H1 (cell line): ENCODE results near the gene LBR. TPM values are rescaled to one million over a fixed set of nuclear protein-coding genes. Genes with fewer than 3 reads are reported as not detected.

Experiments
- ATF3 ChIP-seq: IDR thresholded peaks from 2 replicates; pipeline ENCODE4 v1.6.1; 2011; ENCODE audit warnings: low read depth, mild to moderate bottlenecking, low read length; ENCODE audit not compliant: insufficient read depth
- CEBPB ChIP-seq: IDR thresholded peaks from 2 replicates; pipeline ENCODE4 v1.6.1; 2012; ENCODE audit warnings: low read depth, low read length
- CHD7 ChIP-seq: fragments of 300-600 bp; sonication (generic); IDR thresholded peaks from 2 replicates; pipeline ENCODE4 v1.7.1; 2012; ENCODE audit warnings: low read length, moderate library complexity, mild to moderate bottlenecking, inconsistent platforms; ENCODE audit not compliant: insufficient replicate concordance
- CTCF ChIP-seq, 3 experiments: IDR thresholded peaks; 1 replicate in 2 of 3; 2 replicates in 1 of 3; pipeline versions ENCODE4 v1.5.1 to v1.6.1; 2011; ENCODE audit warnings: low read length in 3 of 3, mild to moderate bottlenecking in 3 of 3, inconsistent platforms in 2 of 3, low read depth in 1 of 3, moderate library complexity in 1 of 3; ENCODE audit not compliant: insufficient read depth in 1 of 3; ENCODE audit errors: control extremely low read depth in 1 of 3
- EGR1 ChIP-seq: IDR thresholded peaks from 2 replicates; pipeline ENCODE4 v1.6.1; 2011; ENCODE audit warnings: low read depth, low read length, borderline replicate concordance
- YY1 ChIP-seq: IDR thresholded peaks from 2 replicates; pipeline ENCODE4 v1.6.1; 2011; ENCODE audit warnings: low read depth, mild to moderate bottlenecking, low read length
- polyA plus RNA-seq, 7 experiments: library from polyadenylated mRNA; depleted of rRNA in 3 of 7; stranded (reverse) in 5 of 7; unstranded in 2 of 7; fragments of >200 nt in 5 of 7; fragments of 200-250 nt in 2 of 7; gene quantifications; 1 replicate in 5 of 7; 2 replicates in 1 of 7; 4 replicates in 1 of 7; pipeline versions ENCODE4 v1.2.1 to v1.2.3, GENCODE V29; 2011 to 2013; ENCODE audit warnings: missing spikeins in 2 of 7, mixed read lengths in 2 of 7
- total RNA-seq: library from RNA; stranded (reverse); fragmentation: NEBNext Ultra II Directional; extraction: Animal tissue kit (Norgen Biotek cat#: 25700); gene quantifications from 2 replicates; pipeline ENCODE4 v1.2.1, GENCODE V29; 2021

Gene LBR
- total and polyA plus RNA-seq, 2 of the 8 experiments (the other 6 are each of a cell fraction or from before 2014, with no cell fraction given) = 32.1 to 89.8 TPM

- no peak for TF ChIP-seq CTCF (IDR thresholded peaks at IDR 0.05; ENCODE audit: control extremely low read depth in 1 of 3, insufficient read depth in 1 of 3, low read depth in 1 of 3, low read length in 3 of 3)
- no peak for TF ChIP-seq YY1
- no peak for TF ChIP-seq EGR1
- no peak for TF ChIP-seq ATF3
- no peak for TF ChIP-seq CEBPB
- TF ChIP-seq CHD7 = no peak
Observed at GRCh38 chr1:225466848-225467192, 39.0 kb upstream of the LBR start (continued).
